ENCODE measurements around the gene MAP3K1. TPM values are rescaled to one million over a fixed set of nuclear protein-coding genes. Genes with fewer than 3 reads are reported as not detected.

MAP3K1 gene
- total RNA-seq, 1 donor from 2014 or later = 50.5 TPM

- no peak for DNase-seq
These were observed 34.3 kb downstream of the MAP3K1 start for GRCh38 chr5:56849671-56850070.

GRCh38 chr5:56850423-56850822 lies 35.1 kb downstream of the MAP3K1 start:
- DNase-seq = no peak

DNA sequence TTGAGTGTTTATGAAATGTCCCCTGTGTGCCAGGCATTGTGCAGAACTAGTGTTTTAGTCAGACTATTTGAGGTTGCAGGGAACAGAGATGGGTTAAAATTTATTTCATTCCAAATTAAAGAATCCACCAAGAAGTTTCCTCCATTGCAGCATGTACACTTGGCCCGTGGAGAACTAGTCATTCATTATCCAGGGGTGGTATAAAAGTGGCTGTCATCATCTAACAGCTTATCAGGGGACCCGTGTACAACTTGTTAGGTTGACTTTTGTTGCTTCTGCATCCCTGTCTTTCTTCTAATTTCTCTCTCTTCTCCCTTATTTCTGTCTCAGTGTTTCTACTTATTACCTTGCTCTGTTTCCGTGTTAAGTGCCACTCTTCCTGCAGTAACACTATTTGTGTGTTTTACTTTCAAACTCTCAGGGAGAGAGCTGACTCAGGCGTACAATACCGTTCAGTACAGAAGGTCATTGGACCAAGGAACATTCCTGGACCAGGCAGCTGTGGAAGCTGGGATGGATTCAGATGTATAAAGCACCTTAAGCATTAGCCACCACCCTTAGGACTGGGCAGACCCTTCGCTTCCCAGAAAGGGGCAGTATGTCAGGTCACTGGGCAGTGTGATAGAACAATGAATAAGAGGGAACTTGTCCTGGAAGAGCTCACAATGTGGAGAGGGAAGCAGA lies 36.1 kb downstream of the MAP3K1 start:
- peak; percentile 61 for DNase-seq

GRCh38 chr5:56852228-56853000 lies 37.1 kb downstream of the MAP3K1 start:
- DNase-seq = peak; percentile 25

GRCh38 chr5:56853698-56854097 lies 38.3 kb downstream of the MAP3K1 start:
- no peak for DNase-seq

DNA sequence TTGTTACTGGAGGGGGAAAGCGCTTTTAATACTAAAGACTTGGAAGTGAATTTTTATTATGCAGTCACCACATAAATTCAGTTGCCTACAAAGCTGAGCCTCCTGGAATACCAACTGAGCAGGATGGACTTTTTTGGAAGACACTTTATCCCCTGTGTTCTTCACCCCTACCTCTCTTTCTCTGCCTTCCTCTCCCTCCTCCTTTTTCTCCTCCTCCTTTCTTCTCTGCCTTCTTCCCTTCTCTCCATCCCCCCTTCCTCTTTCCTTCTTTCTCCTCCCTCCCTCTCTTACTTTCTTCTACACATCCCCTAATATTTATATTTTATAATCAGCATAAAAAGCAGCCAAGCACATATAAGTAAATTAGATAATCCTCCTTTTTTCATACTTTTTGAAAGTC lies 39.6 kb downstream of the MAP3K1 start:
- no peak for DNase-seq

GRCh38 chr5:56856541-56857178 lies 41.3 kb downstream of the MAP3K1 start:
- DNase-seq = no peak

DNA sequence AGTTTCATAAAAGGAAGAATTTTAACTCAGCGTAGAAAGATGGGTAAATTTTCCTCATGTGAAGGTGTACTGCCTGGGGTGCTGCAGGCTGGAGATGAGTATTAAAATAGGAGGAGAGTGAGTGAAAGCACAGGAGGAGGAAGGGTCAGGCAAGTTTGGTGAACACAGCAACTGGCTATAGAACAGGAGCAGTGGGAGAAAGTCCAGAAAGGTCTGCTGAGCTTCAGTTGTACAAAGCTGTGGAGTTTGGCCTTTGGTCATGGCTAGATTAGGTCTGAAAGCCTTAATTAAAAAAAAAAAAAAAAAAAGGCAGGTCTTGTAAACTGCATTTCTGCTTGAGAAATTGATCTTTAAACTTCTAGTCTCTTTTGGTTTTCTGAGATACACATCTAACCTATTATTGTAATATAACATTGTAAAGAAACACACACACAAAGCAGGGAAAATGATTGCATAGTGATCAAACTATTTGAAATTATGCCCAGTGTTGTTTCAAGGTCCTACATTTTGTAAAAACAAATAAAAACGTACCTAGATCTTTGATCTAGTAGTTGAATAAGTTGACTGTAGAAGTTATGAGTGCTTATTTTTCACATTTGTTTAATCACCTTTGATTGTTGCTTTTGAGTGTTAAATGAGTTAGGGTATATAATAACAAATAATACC lies 43.6 kb downstream of the MAP3K1 start:
- DNase-seq = no peak

- DNase-seq = no peak
These were observed 46.6 kb downstream of the MAP3K1 start for GRCh38 chr5:56861893-56862485.

DNA sequence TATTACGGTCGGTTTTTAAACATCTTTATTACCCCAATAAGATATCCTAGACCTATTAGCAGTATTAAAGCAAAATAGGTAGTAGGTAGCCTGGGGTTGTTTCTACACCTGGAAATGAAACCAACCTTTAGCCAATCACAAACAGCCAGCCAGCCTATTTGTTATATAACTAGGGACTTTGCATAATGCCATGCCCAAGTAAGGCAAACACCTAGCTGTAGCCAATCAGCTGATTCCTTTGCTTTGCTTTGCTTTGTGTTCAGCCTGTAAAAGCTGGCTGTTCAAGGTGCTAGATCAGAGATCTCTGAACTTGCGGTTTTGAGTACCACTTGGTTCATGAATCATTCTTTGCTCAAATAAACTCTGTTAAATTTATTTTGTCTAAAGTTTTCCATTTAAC lies 47.6 kb downstream of the MAP3K1 start:
- DNase-seq = no peak

DNA sequence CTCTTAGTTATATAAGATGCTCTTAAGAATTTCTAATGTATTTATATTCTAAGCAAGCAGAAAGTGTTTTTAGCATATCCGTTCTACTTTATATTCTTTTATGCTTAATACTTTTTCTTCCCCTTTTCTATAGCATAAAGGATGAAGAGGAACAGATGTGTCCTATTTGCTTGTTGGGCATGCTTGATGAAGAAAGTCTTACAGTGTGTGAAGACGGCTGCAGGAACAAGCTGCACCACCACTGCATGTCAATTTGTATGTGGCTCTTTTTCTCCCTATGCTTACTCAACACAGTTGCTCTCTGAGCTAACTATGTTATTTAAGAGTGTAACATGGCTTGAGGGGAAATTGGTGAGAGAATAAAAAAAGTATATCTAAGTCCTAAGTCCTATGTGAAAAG lies 56.4 kb downstream of the MAP3K1 start:
- no peak for DNase-seq

- no peak for DNase-seq
These were observed 57.7 kb downstream of the MAP3K1 start for GRCh38 chr5:56873056-56873455.

- DNase-seq = no peak
These were observed 61.0 kb downstream of the MAP3K1 start for GRCh38 chr5:56876327-56876726.

GRCh38 chr5:56881571-56881970 lies 66.2 kb downstream of the MAP3K1 start:
- DNase-seq = no peak

- DNase-seq = no peak
These were observed 78.1 kb downstream of the MAP3K1 start for GRCh38 chr5:56893251-56893951.

DNA sequence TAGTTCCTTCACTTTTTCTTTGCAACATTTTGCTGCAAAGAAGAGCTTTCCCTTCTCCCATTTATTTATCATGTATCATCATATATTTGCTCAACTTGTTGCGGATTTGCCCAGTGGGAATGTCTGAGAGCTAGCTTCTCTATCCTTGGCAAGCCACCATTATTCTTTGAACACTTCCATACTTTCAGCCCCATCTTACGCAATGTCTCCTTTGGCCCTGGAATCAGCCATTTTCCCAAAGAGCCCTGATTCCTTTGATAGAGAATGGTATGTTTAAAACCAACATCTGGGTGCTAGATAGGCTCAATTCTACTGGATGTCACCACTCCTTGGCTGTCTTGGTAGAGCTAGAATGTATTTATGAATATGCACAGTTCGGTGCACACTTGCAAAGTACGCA lies 81.4 kb downstream of the MAP3K1 start:
- DNase-seq = no peak

- DNase-seq = no peak
These were observed 82.9 kb downstream of the MAP3K1 start for GRCh38 chr5:56898213-56898612.

DNA sequence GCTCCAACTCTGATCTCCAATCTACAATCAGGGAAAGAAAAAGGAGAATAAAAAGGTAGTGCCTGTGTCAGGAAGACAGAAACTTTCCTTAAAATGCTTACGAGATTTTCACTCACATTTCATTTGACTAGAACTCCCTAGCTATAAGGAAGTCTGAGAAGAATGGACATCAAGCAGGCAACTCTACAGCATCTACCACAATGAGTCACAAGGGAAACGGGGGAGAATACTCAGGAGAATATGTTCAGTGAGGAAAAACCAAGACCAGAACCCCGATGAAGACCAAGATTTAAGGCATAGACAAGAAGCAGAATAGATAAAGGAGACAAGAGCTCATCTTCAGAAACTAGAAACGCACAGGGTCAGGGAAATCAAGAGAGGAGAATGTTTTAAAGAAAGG lies 85.0 kb downstream of the MAP3K1 start:
- DNase-seq = peak; percentile 60

DNA sequence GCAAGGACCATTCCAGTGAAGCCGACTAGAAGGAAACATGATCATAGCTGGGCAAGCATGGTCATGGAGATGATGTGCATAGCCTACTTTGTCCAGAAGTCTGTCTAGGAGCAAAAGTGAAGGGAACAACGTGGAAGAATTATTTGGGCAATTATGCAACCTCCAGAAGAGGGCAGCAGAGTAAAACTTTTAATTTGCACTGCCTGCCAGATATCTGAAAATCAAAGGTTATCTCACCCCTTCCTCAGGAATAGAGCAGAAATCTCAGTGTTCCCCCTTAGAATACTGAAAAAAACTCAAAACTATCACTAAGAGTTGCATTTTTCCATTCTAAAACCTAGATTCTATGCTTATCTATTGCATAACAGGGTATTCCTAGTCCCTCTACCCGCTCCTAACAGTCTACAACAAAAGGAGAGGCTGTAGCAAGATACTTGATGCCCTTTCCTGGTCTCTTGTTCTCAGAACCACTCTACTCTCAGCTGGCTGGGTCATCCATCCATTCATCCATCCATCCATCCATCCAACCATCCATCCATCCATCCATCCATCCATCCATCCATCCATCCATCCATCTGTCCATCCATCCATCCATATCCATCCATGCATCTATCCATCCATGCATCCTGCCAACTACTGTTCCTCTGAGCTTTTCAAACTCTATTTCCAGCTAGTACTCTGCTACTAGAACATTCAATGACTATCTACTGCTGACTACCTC lies 85.7 kb downstream of the MAP3K1 start:
- DNase-seq = peak; percentile 71

DNA sequence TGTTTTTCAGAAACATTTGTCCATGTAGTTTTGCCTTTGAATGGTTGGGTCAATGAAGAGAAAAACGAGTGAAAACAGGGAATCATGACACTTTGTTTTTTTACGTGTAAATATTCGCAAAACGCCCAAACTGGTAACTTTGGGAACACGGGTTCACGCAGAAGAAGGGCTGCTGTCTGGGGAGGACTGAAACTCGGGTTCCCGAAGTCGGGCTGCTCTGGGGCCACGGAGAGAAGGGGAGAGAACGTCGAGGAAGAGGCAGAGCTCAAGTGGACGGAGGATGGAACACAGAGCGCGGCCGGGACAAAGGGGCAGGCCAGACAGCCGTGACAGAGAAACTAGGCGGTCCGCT lies 93.6 kb downstream of the MAP3K1 start:
- no peak for DNase-seq
